H1 (cell line): ENCODE measurements around the gene BBLN. TPM values are rescaled to one million over a fixed set of nuclear protein-coding genes. Genes with fewer than 3 reads are reported as not detected.
A peak's percentile ranks its signal among the peaks of the same experiment; 100 is the strongest.

Experiments used
- CTCF ChIA-PET: fragments of 300-600 bp; sonication (Branson Sonifier 250); formaldehyde crosslinking; loops from one replicate; lab custom pipeline; 2021; ENCODE audit not compliant: partially characterized antibody; lab: Charles Lee
- POLR2A ChIA-PET: fragments of 300-600 bp; sonication (Branson Sonifier 250); formaldehyde crosslinking; loops from one replicate; lab custom pipeline; 2021; ENCODE audit warnings: inconsistent platforms; ENCODE audit not compliant: partially characterized antibody; lab: Charles Lee
- DNase-seq, 2 experiments: peaks; one replicate each; pipeline versions ENCODE4 v3.0.0 to v3.0.0-alpha.2; 2010 to 2022; ENCODE audit warnings: low spot score in 2 of 2, low read depth in 1 of 2, mixed read lengths in 1 of 2
- FAIRE-seq: peaks from 2 replicates; lab custom pipeline; 2011; peaks lifted over from hg19 to GRCh38; lab: Jason Lieb, UNC
- H2AFZ ChIP-seq: 2 replicates; pipeline ENCODE4 v1.8.1; 2012; ENCODE audit warnings: low read length, inconsistent platforms
- H2AK5ac ChIP-seq: 2 replicates; pipeline ENCODE4 v1.6.1; 2013; ENCODE audit warnings: low read depth, low read length
- H2BK120ac ChIP-seq: replicated peaks from 2 replicates; pipeline ENCODE3; 2013; ENCODE audit warnings: low read depth, low read length, inconsistent platforms
- H2BK12ac ChIP-seq: 2 replicates; pipeline ENCODE4 v1.6.1; 2013; ENCODE audit warnings: low read depth, low read length
- H2BK15ac ChIP-seq: 2 replicates; pipeline ENCODE4 v1.6.1; 2013; ENCODE audit warnings: low read length
- H2BK20ac ChIP-seq: 2 replicates; pipeline ENCODE4 v1.6.1; 2013; ENCODE audit warnings: low read length
- H2BK5ac ChIP-seq: 2 replicates; pipeline ENCODE4 v1.6.1; 2013; ENCODE audit warnings: low read depth, low read length
- H3K14ac ChIP-seq: 2 replicates; pipeline ENCODE4 v1.6.1; 2013; ENCODE audit warnings: inconsistent platforms; ENCODE audit not compliant: insufficient read length
- H3K18ac ChIP-seq: 2 replicates; pipeline ENCODE4 v1.6.1; 2013; ENCODE audit warnings: low read length; ENCODE audit errors: extremely low read depth
- H3K23ac ChIP-seq: 2 replicates; pipeline ENCODE4 v1.6.1; 2013; ENCODE audit warnings: inconsistent platforms; ENCODE audit not compliant: insufficient read length
- H3K23me2 ChIP-seq: 2 replicates; pipeline ENCODE4 v1.6.1; 2013; ENCODE audit warnings: low read depth, low read length
- H3K27ac ChIP-seq: 2 replicates; pipeline ENCODE4 v1.6.1; 2011; ENCODE audit warnings: low read depth, low read length, inconsistent platforms
- H3K27me3 ChIP-seq, 4 experiments: replicated peaks in 1 of 4; 1 replicate in 1 of 4; 2 replicates in 3 of 4; pipeline versions ENCODE4 v1.6.1 to v1.8.1; 2011 to 2013; ENCODE audit warnings: low read length in 3 of 4, mild to moderate bottlenecking in 3 of 4, inconsistent platforms in 2 of 4, mixed read lengths in 2 of 4, moderate library complexity in 1 of 4; ENCODE audit not compliant: control insufficient read depth in 3 of 4, insufficient read depth in 3 of 4; ENCODE audit errors: extremely low read depth in 1 of 4
- H3K36me3 ChIP-seq, 4 experiments: 2 replicates each; pipeline versions ENCODE4 v1.6.1 to v1.8.1; 2011 to 2013; ENCODE audit warnings: mild to moderate bottlenecking in 4 of 4, low read length in 3 of 4, moderate library complexity in 2 of 4, control low read depth in 1 of 4, inconsistent platforms in 1 of 4; ENCODE audit not compliant: insufficient read depth in 4 of 4, control insufficient read depth in 2 of 4
- H3K4ac ChIP-seq: replicated peaks from 2 replicates; pipeline ENCODE3; 2013; ENCODE audit warnings: low read length, low read depth, mixed read lengths, inconsistent platforms; ENCODE audit not compliant: insufficient read length
- H3K4me1 ChIP-seq, 4 experiments: replicated peaks in 1 of 4; 1 replicate in 1 of 4; 2 replicates in 3 of 4; pipeline versions ENCODE4 v1.6.1 to v1.8.1; 2011 to 2013; ENCODE audit warnings: low read length in 3 of 4, inconsistent platforms in 2 of 4, mixed read lengths in 1 of 4; ENCODE audit not compliant: insufficient read depth in 4 of 4, control insufficient read depth in 3 of 4
- H3K4me2 ChIP-seq, 2 experiments: 2 replicates each; pipeline versions ENCODE4 v1.6.1 to v1.8.1; 2011 to 2013; ENCODE audit warnings: low read depth in 2 of 2, low read length in 2 of 2, control low read depth in 1 of 2, inconsistent platforms in 1 of 2, mild to moderate bottlenecking in 1 of 2; ENCODE audit not compliant: insufficient read depth in 1 of 2
- H3K4me3 ChIP-seq, 4 experiments: fragments of 200-600, 300-600 bp in 1 of 4; sonication (generic), shearing (Covaris generic), sonication (Bioruptor Twin) in 1 of 4; 2 replicates each; pipeline versions ENCODE4 v1.5.1 to v1.8.1; 2011 to 2016; ENCODE audit warnings: low read length in 4 of 4, low read depth in 3 of 4, control low read depth in 2 of 4, inconsistent platforms in 2 of 4, mild to moderate bottlenecking in 2 of 4, mixed read lengths in 1 of 4, moderate library complexity in 1 of 4; ENCODE audit not compliant: insufficient read depth in 2 of 4; ENCODE audit errors: extremely low read depth in 1 of 4
- H3K56ac ChIP-seq: replicated peaks from 2 replicates; pipeline ENCODE3; 2013; ENCODE audit warnings: low read depth, mild to moderate bottlenecking, mixed read lengths, low read length, inconsistent platforms; ENCODE audit not compliant: insufficient read length
- H3K79me1 ChIP-seq: 2 replicates; pipeline ENCODE4 v1.6.1; 2013; ENCODE audit warnings: low read depth, low read length, control low read depth
- H3K79me2 ChIP-seq, 2 experiments: 2 replicates each; pipeline versions ENCODE4 v1.6.1 to v1.8.1; 2012 to 2013; ENCODE audit warnings: low read length in 2 of 2, mild to moderate bottlenecking in 2 of 2, inconsistent platforms in 1 of 2; ENCODE audit not compliant: insufficient read depth in 2 of 2, control insufficient read depth in 1 of 2
- H3K9ac ChIP-seq, 4 experiments: replicated peaks in 1 of 4; 1 replicate in 1 of 4; 2 replicates in 3 of 4; pipeline versions ENCODE4 v1.6.1 to v1.8.1; 2011 to 2013; ENCODE audit warnings: low read depth in 3 of 4, low read length in 3 of 4, control low read depth in 2 of 4, mild to moderate bottlenecking in 2 of 4, moderate library complexity in 2 of 4, inconsistent platforms in 1 of 4; ENCODE audit errors: extremely low read depth in 1 of 4
- H3K9me3 ChIP-seq, 2 experiments: 2 replicates each; pipeline versions ENCODE4 v1.6.1 to v1.8.1; 2012 to 2013; ENCODE audit warnings: mild to moderate bottlenecking in 2 of 2, moderate library complexity in 2 of 2, control low read depth in 1 of 2, inconsistent platforms in 1 of 2, low read depth in 1 of 2, low read length in 1 of 2, mixed read lengths in 1 of 2; ENCODE audit not compliant: insufficient read depth in 2 of 2
- H4K20me1 ChIP-seq, 2 experiments: replicated peaks in 1 of 2; 2 replicates each; pipeline versions ENCODE3 to v1.8.1; 2011 to 2013; ENCODE audit warnings: inconsistent platforms in 2 of 2, low read length in 2 of 2, mild to moderate bottlenecking in 1 of 2; ENCODE audit not compliant: insufficient read depth in 2 of 2, control insufficient read depth in 1 of 2
- H4K5ac ChIP-seq: 2 replicates; pipeline ENCODE4 v1.6.1; 2013; ENCODE audit warnings: low read length, low read depth, mixed read lengths, inconsistent platforms; ENCODE audit not compliant: insufficient read length
- H4K8ac ChIP-seq: 2 replicates; pipeline ENCODE4 v1.8.0; 2013; ENCODE audit warnings: mild to moderate bottlenecking, moderate library complexity, low read length, inconsistent platforms; ENCODE audit not compliant: insufficient read depth; ENCODE audit errors: extremely low read depth
- H4K91ac ChIP-seq: replicated peaks from 2 replicates; pipeline ENCODE3; 2013; ENCODE audit warnings: low read length, mixed read lengths, inconsistent platforms; ENCODE audit not compliant: insufficient read length
- CBX8 ChIP-seq: fragments of 300-800, 300-1000 bp; sonication (generic); IDR thresholded peaks from 2 replicates; pipeline ENCODE4 v1.7.1; 2016; ENCODE audit warnings: low read depth, low read length, borderline replicate concordance
- CHD1 ChIP-seq: IDR thresholded peaks from 2 replicates; pipeline ENCODE4 v1.6.1; 2012; ENCODE audit warnings: low read depth, low read length, improper control_type of control experiment
- GABPA ChIP-seq: IDR thresholded peaks from 2 replicates; pipeline ENCODE4 v1.6.1; 2011; ENCODE audit warnings: mild to moderate bottlenecking, low read length, moderate library complexity, borderline replicate concordance; ENCODE audit not compliant: insufficient read depth
- HDAC6 ChIP-seq: IDR thresholded peaks from one replicate; pipeline ENCODE4 v1.7.1; 2012; ENCODE audit warnings: low read depth, mild to moderate bottlenecking, inconsistent platforms, low read length, moderate library complexity
- KDM4A ChIP-seq: IDR thresholded peaks from one replicate; pipeline ENCODE4 v1.7.1; 2012; ENCODE audit warnings: low read depth, mild to moderate bottlenecking, moderate library complexity, low read length, inconsistent platforms; ENCODE audit not compliant: severe bottlenecking
- POLR2AphosphoS5 ChIP-seq: IDR thresholded peaks from 2 replicates; pipeline ENCODE4 v1.6.1; 2011; ENCODE audit warnings: low read depth, low read length
- RBBP5 ChIP-seq: IDR thresholded peaks from 2 replicates; pipeline ENCODE4 v1.7.1; 2012; ENCODE audit warnings: low read depth, mild to moderate bottlenecking, inconsistent platforms, low read length, moderate library complexity, borderline replicate concordance
- SIRT6 ChIP-seq: IDR thresholded peaks from one replicate; pipeline ENCODE4 v1.7.1; 2012; ENCODE audit warnings: low read length, inconsistent platforms
- SP4 ChIP-seq: IDR thresholded peaks from 2 replicates; pipeline ENCODE4 v1.6.1; 2012; ENCODE audit warnings: low read length, inconsistent platforms
- TAF7 ChIP-seq: optimal IDR thresholded peaks from 2 replicates; pipeline ENCODE3; 2011; ENCODE audit warnings: low read depth, mild to moderate bottlenecking, inconsistent platforms, low read length, moderate library complexity, borderline replicate concordance
- TEAD4 ChIP-seq: IDR thresholded peaks from 2 replicates; pipeline ENCODE4 v1.6.1; 2012; ENCODE audit warnings: low read depth, low read length, inconsistent platforms, mixed read lengths
- WGBS, 2 experiments: shearing (Covaris generic) in 1 of 2; methylation state at CpG; one replicate each; pipeline versions ENCODE4 v1.1.6 to v1.1.7; 2013 to 2015; ENCODE audit warnings: low lambda C conversion rate in 2 of 2, mixed read lengths in 2 of 2, inconsistent platforms in 1 of 2, low coverage in 1 of 2, missing lambda C conversion rate in 1 of 2; ENCODE audit not compliant: insufficient replicate concordance in 2 of 2, insufficient coverage in 1 of 2, insufficient read length in 1 of 2; ENCODE audit errors: extremely low coverage in 1 of 2, missing lambda C conversion rate in 1 of 2; 5-methylcytosine and 5-hydroxymethylcytosine counted together
- polyA plus RNA-seq, 7 experiments: library from polyadenylated mRNA; depleted of rRNA in 3 of 7; stranded (reverse) in 5 of 7; unstranded in 2 of 7; fragments of >200 nt in 5 of 7; fragments of 200-250 nt in 2 of 7; gene quantifications; 1 replicate in 5 of 7; 2 replicates in 1 of 7; 4 replicates in 1 of 7; pipeline versions ENCODE4 v1.2.1 to v1.2.3, GENCODE V29; 2011 to 2013; ENCODE audit warnings: missing spikeins in 2 of 7, mixed read lengths in 2 of 7
- total RNA-seq: library from RNA; stranded (reverse); fragmentation: NEBNext Ultra II Directional; extraction: Animal tissue kit (Norgen Biotek cat#: 25700); gene quantifications from 2 replicates; pipeline ENCODE4 v1.2.1, GENCODE V29; 2021

Gene BBLN
- total and polyA plus RNA-seq, 2 of the 8 experiments (the other 6 are each of a cell fraction or from before 2014, with no cell fraction given) = 63.1 to 164 TPM

- Histone ChIP-seq H2BK120ac (no peak overlapping the region), H3K79me1 (no peaks in the 10 kb centered on the region; the same call in 1 of the 2 replicates), H3K4ac (no peak overlapping the region), H3K56ac (no peak overlapping the region), H2AK5ac (no peak overlapping the region), H3K18ac (no peak overlapping the region), H3K36me3 (peaks cover 0 to 8% (median 3%) of the 10 kb centered on the region in 4 experiments; a peak in 2 of 8 replicates), H3K23ac (no peak overlapping the region), H3K79me2 (no peaks in the 10 kb centered on the region), H3K27me3 (no peaks in the 10 kb centered on the region), H3K14ac (no peak overlapping the region), H2AFZ (no peak overlapping the region), H2BK20ac (no peak overlapping the region), H4K20me1 (no peaks in the 10 kb centered on the region), H2BK5ac (no peak overlapping the region), H3K9ac (no peak overlapping the region), H2BK12ac (0 out of 2 replicates have a peak overlapping the region, but pooled peaks have one; percentile 27), H3K9me3 (no peaks in the 10 kb centered on the region), H3K27ac (no peak overlapping the region), H3K23me2 (peaks cover 10% of the 10 kb centered on the region; the same call in 1 of the 2 replicates), H3K4me1 (peaks cover 0 to 11% (median 4%) of the 10 kb centered on the region in 4 experiments; a peak in 4 of 7 replicates), H2BK15ac (no peak overlapping the region), H3K4me3 (peak overlapping the region in 2 of 4 experiments; percentile 23 to 42; a peak in 3 of 8 replicates), H4K5ac (no peak overlapping the region), H4K91ac (no peak overlapping the region), H4K8ac (no peak overlapping the region), H3K4me2 (peak overlapping the region; percentile 60 to 86; a peak in 3 of 4 replicates)
- CTCF ChIA-PET = interaction anchor here (0.6 to 1.3 kb wide), 5 partner anchors 9 to 168 kb away, joined by 3 to 4 read pairs (median 3); no protein-coding TSS in a partner anchor
- FAIRE-seq (no peak), DNase-seq (peak in 1 of 2 experiments; percentile 31)
- 50% methylated on average over 53 of the region's 56 CpGs; no CpG with 5 or more reads in 1 of the 2 experiments for WGBS, 2 experiments
- POLR2A ChIA-PET = interaction anchor here (1.8 to 3.3 kb wide), 2 partner anchors 7 to 16 kb away, joined by 3 to 13 read pairs; no protein-coding TSS in a partner anchor
- TF ChIP-seq KDM4A (no peak), CHD1 (no peak), POLR2AphosphoS5 (no peak), SP4 (no peak), TEAD4 (no peak), TAF7 (peak; percentile 49), SIRT6 (no peak), HDAC6 (no peak), RBBP5 (no peak), GABPA (no peak), CBX8 (no peak)
Measured at GRCh38 chr9:128192601-128193371, 32.7 kb downstream of the BBLN start.
